Measurements from ENCODE around the gene CRYAA. TPM values are rescaled to one million over a fixed set of nuclear protein-coding genes. Genes with fewer than 3 reads are reported as not detected.
"Not testable (repeated sequence)": the region's sequence is repeated elsewhere in the genome, so short reads cannot be mapped to it uniquely, and the experiment has no call there.

CRYAA gene
- not detected for total RNA-seq

DNA sequence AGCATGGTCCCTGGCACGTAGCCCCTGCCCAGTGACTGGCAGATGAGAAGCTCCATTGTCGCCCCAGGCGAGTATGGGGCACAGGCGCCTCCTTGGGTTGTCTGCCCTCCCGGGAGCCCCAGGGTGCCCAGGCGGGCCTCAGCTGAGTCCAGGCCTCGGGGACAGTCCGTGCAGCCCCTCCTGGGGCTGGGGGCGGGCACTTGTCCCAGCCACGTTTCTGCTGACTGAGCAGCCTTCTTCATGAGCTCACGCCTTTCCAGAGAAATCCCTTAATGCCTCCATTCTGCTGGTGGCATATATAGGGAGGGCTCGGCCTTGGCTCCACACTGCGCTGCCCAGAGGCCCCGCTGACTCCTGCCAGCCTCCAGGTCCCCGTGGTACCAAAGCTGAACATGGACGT lies at the start of gene CRYAA:
TSS of gene CRYAA (plus strand) at position 301 of the 400 bp plus-strand sequence. CDS start at position 393, 92 bp downstream.
- not testable (repeated sequence) for H3K27ac Mint-ChIP-seq; H3K9me3 Mint-ChIP-seq; H3K27me3 Mint-ChIP-seq; ATAC-seq (replicated peaks); H3K4me3 Mint-ChIP-seq; H3K36me3 Mint-ChIP-seq (ENCODE audit: low read depth); H3K4me1 Mint-ChIP-seq

GRCh38 chr21:43130094-43130493 lies 38.7 kb upstream of the CRYAA start:
- not testable (repeated sequence) for H3K4me1 Mint-ChIP-seq; H3K4me3 Mint-ChIP-seq; H3K27me3 Mint-ChIP-seq; H3K27ac Mint-ChIP-seq; H3K9me3 Mint-ChIP-seq; ATAC-seq (replicated peaks); H3K36me3 Mint-ChIP-seq (ENCODE audit: low read depth)

DNA sequence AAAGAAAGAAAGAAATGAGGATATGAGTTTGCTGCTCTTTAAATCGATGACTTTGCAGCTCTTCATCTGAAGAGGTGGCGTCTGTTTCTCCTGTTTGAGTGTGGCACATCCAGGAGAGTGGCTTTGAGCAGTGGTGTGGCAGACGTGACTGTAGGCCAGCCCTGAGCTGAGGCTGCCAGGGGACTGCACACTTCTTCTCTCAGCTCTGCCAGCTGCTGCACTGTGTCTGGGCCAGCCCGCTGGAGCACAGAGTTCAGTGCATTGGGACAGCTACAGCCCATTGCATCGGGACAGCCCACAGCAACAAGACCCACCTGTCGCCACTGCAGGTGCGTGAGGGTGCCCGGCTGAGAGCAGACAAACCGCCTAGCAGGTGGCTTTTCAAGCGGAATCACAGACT lies 34.3 kb upstream of the CRYAA start:
- not testable (repeated sequence) for H3K4me3 Mint-ChIP-seq; H3K36me3 Mint-ChIP-seq (ENCODE audit: low read depth); H3K27ac Mint-ChIP-seq; H3K4me1 Mint-ChIP-seq; H3K27me3 Mint-ChIP-seq; ATAC-seq (replicated peaks); H3K9me3 Mint-ChIP-seq

GRCh38 chr21:43138944-43139343 lies 29.9 kb upstream of the CRYAA start:
- H3K27ac Mint-ChIP-seq; H3K27me3 Mint-ChIP-seq; H3K36me3 Mint-ChIP-seq (ENCODE audit: low read depth); H3K9me3 Mint-ChIP-seq; H3K4me1 Mint-ChIP-seq; H3K4me3 Mint-ChIP-seq: not testable (repeated sequence)
- peak; percentile 37 for ATAC-seq (replicated peaks)

DNA sequence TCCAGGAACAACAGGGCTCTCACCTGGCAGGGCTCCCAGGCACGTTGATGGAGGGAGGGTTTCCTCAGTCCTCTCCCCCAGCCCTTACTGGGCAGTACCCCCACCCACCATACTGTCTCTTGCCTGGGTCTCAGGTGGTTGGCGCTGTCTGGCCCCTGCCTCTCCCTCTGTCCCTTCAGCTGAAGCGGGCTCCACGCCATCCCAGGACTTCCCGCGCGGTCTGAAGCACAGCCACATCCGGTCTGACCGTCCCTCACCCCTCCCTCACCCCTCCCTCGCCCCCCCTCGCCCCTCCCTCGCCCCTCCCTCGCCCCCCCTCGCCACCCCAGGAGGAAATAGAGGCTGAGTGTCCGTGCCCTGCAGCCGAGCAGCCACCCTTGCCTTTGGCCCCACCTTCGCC lies 27.4 kb upstream of the CRYAA start:
- not testable (repeated sequence) for ATAC-seq (replicated peaks); H3K27me3 Mint-ChIP-seq; H3K4me1 Mint-ChIP-seq; H3K9me3 Mint-ChIP-seq; H3K36me3 Mint-ChIP-seq (ENCODE audit: low read depth); H3K4me3 Mint-ChIP-seq; H3K27ac Mint-ChIP-seq

GRCh38 chr21:43146637-43147036 lies 22.2 kb upstream of the CRYAA start:
- H3K4me3 Mint-ChIP-seq; H3K9me3 Mint-ChIP-seq; H3K36me3 Mint-ChIP-seq (ENCODE audit: low read depth); ATAC-seq (replicated peaks); H3K27ac Mint-ChIP-seq; H3K4me1 Mint-ChIP-seq; H3K27me3 Mint-ChIP-seq: not testable (repeated sequence)

DNA sequence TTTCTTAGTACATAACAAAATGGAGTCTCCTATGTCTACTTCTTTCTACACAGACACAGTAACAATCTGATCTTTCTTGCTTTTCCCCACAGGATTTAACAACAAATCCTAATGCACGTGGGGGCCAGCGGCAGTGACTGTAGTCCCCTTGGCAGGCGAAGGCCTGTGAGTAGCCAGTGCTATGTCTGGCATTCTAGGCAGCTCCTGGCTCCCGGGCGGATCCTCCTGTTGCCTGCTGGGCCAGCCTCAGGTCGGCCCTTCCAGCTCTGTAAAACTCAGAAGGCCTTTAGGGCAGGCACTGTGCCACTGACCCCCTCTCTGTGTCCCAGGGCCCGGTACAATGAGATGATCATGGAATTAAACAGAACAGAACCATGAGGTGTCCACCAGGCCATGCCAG lies 20.8 kb upstream of the CRYAA start:
- H3K9me3 Mint-ChIP-seq; H3K4me1 Mint-ChIP-seq; H3K27me3 Mint-ChIP-seq; H3K4me3 Mint-ChIP-seq; ATAC-seq (replicated peaks); H3K27ac Mint-ChIP-seq; H3K36me3 Mint-ChIP-seq (ENCODE audit: low read depth): not testable (repeated sequence)

- not testable (repeated sequence) for H3K4me1 Mint-ChIP-seq; H3K27me3 Mint-ChIP-seq; H3K36me3 Mint-ChIP-seq (ENCODE audit: low read depth); ATAC-seq (replicated peaks); H3K4me3 Mint-ChIP-seq; H3K27ac Mint-ChIP-seq; H3K9me3 Mint-ChIP-seq
These were observed 19.5 kb upstream of the CRYAA start for GRCh38 chr21:43149344-43149743.

- ATAC-seq (replicated peaks); H3K4me3 Mint-ChIP-seq: not testable (repeated sequence)
These were observed 15.2 kb upstream of the CRYAA start for GRCh38 chr21:43153601-43154000.

GRCh38 chr21:43159279-43160175 lies 9.3 kb upstream of the CRYAA start:
- H3K36me3 Mint-ChIP-seq (ENCODE audit: low read depth); H3K27me3 Mint-ChIP-seq; H3K4me1 Mint-ChIP-seq; H3K27ac Mint-ChIP-seq; H3K9me3 Mint-ChIP-seq; H3K4me3 Mint-ChIP-seq; ATAC-seq (replicated peaks): not testable (repeated sequence)

More at GRCh38 chr21:43153601-43154000, 15.2 kb upstream of the CRYAA start:
- H3K9me3 Mint-ChIP-seq; H3K4me1 Mint-ChIP-seq; H3K27ac Mint-ChIP-seq; H3K27me3 Mint-ChIP-seq; H3K36me3 Mint-ChIP-seq (ENCODE audit: low read depth): not testable (repeated sequence)

DNA sequence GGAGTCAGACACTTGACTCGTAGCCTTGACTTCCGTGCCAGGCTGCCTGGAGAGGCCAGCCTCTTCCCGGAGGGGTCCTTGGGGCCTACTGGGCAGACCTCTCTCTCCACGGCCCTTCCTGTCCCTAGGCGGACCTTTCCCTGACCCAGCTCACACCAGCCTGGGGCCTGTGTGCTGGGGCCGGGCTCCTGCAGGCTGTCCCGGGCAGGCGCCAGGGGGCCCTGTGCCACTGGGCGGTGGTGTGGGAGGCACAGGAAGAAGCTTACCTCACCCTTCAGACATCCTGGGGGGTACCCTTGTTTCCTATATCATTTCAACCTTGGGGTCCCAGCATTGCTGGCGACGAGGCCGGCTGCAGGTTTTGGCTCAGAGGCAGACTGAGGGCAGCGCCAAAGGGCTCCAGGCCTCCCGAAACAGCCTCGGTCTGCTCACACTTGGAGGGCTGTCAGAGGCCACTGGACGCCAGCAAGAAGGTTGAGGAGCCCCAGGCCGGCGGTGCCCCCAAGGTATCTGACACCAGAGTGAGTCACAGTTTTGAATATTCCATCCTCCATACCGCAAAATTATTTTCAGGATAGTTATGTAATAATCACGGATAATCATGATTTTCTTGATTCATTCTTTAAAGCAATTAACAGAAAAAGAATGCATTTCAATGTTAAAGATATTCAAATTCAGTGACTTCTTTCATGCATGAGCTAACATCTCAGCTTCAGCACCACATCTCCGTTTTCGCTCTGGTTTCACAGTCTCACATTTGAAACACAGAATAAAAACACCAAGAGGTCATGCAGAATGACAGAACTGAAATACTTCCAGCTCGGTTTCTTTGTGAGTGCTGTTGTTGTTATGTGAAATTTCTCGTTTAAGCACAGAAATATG lies 6.7 kb upstream of the CRYAA start:
- not testable (repeated sequence) for H3K9me3 Mint-ChIP-seq; H3K4me3 Mint-ChIP-seq; H3K27ac Mint-ChIP-seq; H3K4me1 Mint-ChIP-seq; ATAC-seq (replicated peaks); H3K36me3 Mint-ChIP-seq (ENCODE audit: low read depth); H3K27me3 Mint-ChIP-seq

DNA sequence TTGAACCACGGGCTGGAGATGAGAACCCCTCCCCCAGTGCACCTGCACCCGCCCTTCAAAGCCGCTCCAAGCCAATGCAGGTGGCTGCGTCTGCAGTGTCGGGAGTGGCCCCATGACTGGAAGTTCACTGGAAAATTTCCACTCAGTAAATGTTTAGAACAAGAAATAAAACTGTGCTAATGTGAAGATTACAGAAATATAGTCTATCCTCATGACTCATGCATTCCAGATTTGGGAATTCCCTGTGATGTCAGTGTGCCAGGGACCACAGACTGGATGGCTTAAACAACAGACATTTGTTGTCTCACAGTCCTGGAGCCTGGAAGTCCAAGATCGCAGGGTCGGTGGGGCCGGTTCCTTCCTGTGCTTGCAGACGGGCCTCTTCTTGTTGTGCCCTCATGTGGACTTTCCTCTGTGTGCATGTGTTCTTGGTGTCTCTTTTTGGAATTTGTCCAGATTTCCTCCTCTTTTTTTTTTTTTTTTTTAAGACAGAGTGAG lies 6.1 kb upstream of the CRYAA start:
- not testable (repeated sequence) for H3K27ac Mint-ChIP-seq; H3K9me3 Mint-ChIP-seq; H3K4me1 Mint-ChIP-seq; H3K4me3 Mint-ChIP-seq; H3K36me3 Mint-ChIP-seq (ENCODE audit: low read depth); H3K27me3 Mint-ChIP-seq; ATAC-seq (replicated peaks)

- not testable (repeated sequence) for H3K4me1 Mint-ChIP-seq; H3K27me3 Mint-ChIP-seq; H3K4me3 Mint-ChIP-seq; H3K9me3 Mint-ChIP-seq; H3K27ac Mint-ChIP-seq; H3K36me3 Mint-ChIP-seq (ENCODE audit: low read depth)
- peak; percentile 93 for ATAC-seq (replicated peaks)
These were observed 4.0 kb upstream of the CRYAA start for GRCh38 chr21:43164823-43165222.

DNA sequence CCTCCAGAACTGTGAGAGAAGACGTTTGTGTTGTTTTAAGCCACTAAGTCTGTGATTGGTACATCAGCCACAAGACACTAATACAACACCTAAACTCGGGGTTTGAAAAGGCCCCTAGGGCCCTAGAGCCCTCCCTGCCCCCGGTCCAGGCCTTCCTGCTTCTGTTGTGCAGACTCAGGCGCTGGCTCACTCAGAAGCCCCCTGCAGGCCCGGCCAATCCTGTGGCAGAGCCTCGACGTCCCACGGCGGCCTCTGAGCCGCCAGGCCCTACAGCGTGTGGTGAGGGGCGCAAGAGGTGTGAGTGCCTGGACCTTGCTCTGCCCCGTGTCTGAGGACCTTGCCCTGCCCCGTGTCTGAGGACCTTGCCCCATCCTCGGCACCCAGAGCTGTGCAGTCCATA lies 3.1 kb upstream of the CRYAA start:
- H3K36me3 Mint-ChIP-seq (ENCODE audit: low read depth); H3K27ac Mint-ChIP-seq; H3K9me3 Mint-ChIP-seq; ATAC-seq (replicated peaks); H3K27me3 Mint-ChIP-seq; H3K4me1 Mint-ChIP-seq; H3K4me3 Mint-ChIP-seq: not testable (repeated sequence)
